HepG2 (cell line): ENCODE data around the gene ADGRL3. TPM values are rescaled to one million over a fixed set of nuclear protein-coding genes. Genes with fewer than 3 reads are reported as not detected.

Source experiments
- ATAC-seq: fragments of 200-7000 bp; cut with Tn5 transposase; 3 replicates; pipeline ENCODE4 v1.9.1; 2020; ENCODE audit warnings: mild to moderate bottlenecking, moderate library complexity
- BruUV-seq: library from RNA; stranded (reverse); fragments of 400-500 nt; replicated peaks from 2 replicates; lab custom pipeline; 2021; lab: Mats Ljungman, UMichigan
- CTCF ChIA-PET: fragments of 300-600 bp; formaldehyde crosslinking; extraction: SDS; loops from one replicate; lab custom pipeline; 2021; ENCODE audit warnings: low total read pairs, inconsistent platforms, low intra/inter-chr PET ratio; lab: Yijun Ruan, JAX
- POLR2A ChIA-PET: fragments of 350-600 bp; sonication (Branson Sonifier 250); formaldehyde crosslinking; loops from one replicate; lab custom pipeline; 2020; ENCODE audit warnings: antibody characterized with exemption, inconsistent platforms; lab: Yijun Ruan, JAX
- DNase-seq: peaks from one replicate; pipeline ENCODE4 v3.0.0-alpha.2; 2015; ENCODE audit warnings: low spot score
- FAIRE-seq: peaks from 3 replicates; lab custom pipeline; 2011; peaks lifted over from hg19 to GRCh38; lab: Jason Lieb, UNC
- H2AFZ ChIP-seq: one replicate; pipeline ENCODE4 v1.6.1; 2011; ENCODE audit warnings: low read length, inconsistent platforms
- H3K27ac ChIP-seq: fragments of 300-600 bp; 3 replicates; pipeline ENCODE4 v1.8.0; 2011; ENCODE audit warnings: mixed run types, mild to moderate bottlenecking, mixed read lengths, low read length, inconsistent platforms; ENCODE audit not compliant: insufficient read depth; ENCODE audit errors: extremely low read length
- H3K27me3 ChIP-seq, 2 experiments: fragments of 200-600 bp in 1 of 2; 2 replicates in 1 of 2; 3 replicates in 1 of 2; pipeline versions ENCODE4 v1.6.0 to v1.8.0; 2011; ENCODE audit warnings: low read length in 2 of 2, mild to moderate bottlenecking in 2 of 2, moderate library complexity in 2 of 2, inconsistent platforms in 1 of 2; ENCODE audit not compliant: insufficient read depth in 2 of 2, control insufficient read depth in 1 of 2
- H3K36me3 ChIP-seq, 2 experiments: fragments of 200-600 bp in 1 of 2; replicated peaks in 1 of 2; 2 replicates in 1 of 2; 3 replicates in 1 of 2; pipeline versions ENCODE4 v1.5.1 to v1.8.0; 2011; ENCODE audit warnings: low read length in 2 of 2, inconsistent platforms in 1 of 2; ENCODE audit not compliant: insufficient read depth in 2 of 2, control insufficient read depth in 1 of 2
- H3K4me1 ChIP-seq: 2 replicates; pipeline ENCODE4 v1.5.1; 2012; ENCODE audit warnings: low read length, inconsistent platforms; ENCODE audit not compliant: insufficient read depth
- H3K4me2 ChIP-seq: 2 replicates; pipeline ENCODE4 v1.6.0; 2011; ENCODE audit warnings: low read depth, low read length, inconsistent platforms
- H3K4me3 ChIP-seq, 3 experiments: fragments of 200-600 bp in 1 of 3; sonication (generic), shearing (Covaris generic) in 1 of 3; replicated peaks in 1 of 3; 2 replicates each; pipeline ENCODE4 v1.5.1; 2011 to 2016; ENCODE audit warnings: low read length in 3 of 3, inconsistent platforms in 2 of 3, low read depth in 2 of 3, mild to moderate bottlenecking in 2 of 3, control low read depth in 1 of 3, mixed read lengths in 1 of 3; ENCODE audit not compliant: insufficient read depth in 1 of 3
- H3K79me2 ChIP-seq: one replicate; pipeline ENCODE4 v1.6.1; 2011; ENCODE audit warnings: low read length, inconsistent platforms; ENCODE audit not compliant: insufficient read depth
- H3K9ac ChIP-seq: 2 replicates; pipeline ENCODE4 v1.6.0; 2011; ENCODE audit warnings: mild to moderate bottlenecking, low read depth, low read length, inconsistent platforms; ENCODE audit not compliant: insufficient read depth
- H3K9me3 ChIP-seq: 2 replicates; pipeline ENCODE4 v1.5.1; 2012; ENCODE audit warnings: mild to moderate bottlenecking, low read length
- H4K20me1 ChIP-seq: 2 replicates; pipeline ENCODE4 v1.6.0; 2011; ENCODE audit warnings: inconsistent platforms, mild to moderate bottlenecking, low read length, moderate library complexity; ENCODE audit not compliant: insufficient read depth
- AFF4 ChIP-seq: sonication (generic); formaldehyde crosslinking; IDR thresholded peaks from 2 replicates; pipeline ENCODE4 v1.4.0; 2020; ENCODE audit warnings: missing genetic modification reagents
- DDIT3 ChIP-seq: sonication (generic); formaldehyde crosslinking; IDR thresholded peaks from 2 replicates; pipeline ENCODE4 v1.4.0; 2020; ENCODE audit warnings: mild to moderate bottlenecking, missing genetic modification reagents
- FOXA1 ChIP-seq, 2 experiments: fragments of 450-650 bp in 1 of 2; sonication (generic) in 1 of 2; formaldehyde crosslinking in 1 of 2; IDR thresholded peaks; 2 replicates each; pipeline versions ENCODE4 v1.4.0 to v1.6.1; 2016 to 2020; ENCODE audit warnings: missing genetic modification reagents in 1 of 2
- HBP1 ChIP-seq: IDR thresholded peaks from 2 replicates; pipeline ENCODE4 v1.6.1; 2016; ENCODE audit warnings: low read depth, control low read depth
- HOXA3 ChIP-seq: sonication (generic); formaldehyde crosslinking; IDR thresholded peaks from 2 replicates; pipeline ENCODE4 v1.5.0; 2020; ENCODE audit warnings: missing genetic modification reagents
- MYPOP ChIP-seq: sonication (generic); formaldehyde crosslinking; IDR thresholded peaks from 2 replicates; pipeline ENCODE4 v1.8.1; 2023; ENCODE audit warnings: mild to moderate bottlenecking, moderate library complexity, missing genetic modification reagents
- PRDM10 ChIP-seq: sonication (generic); formaldehyde crosslinking; IDR thresholded peaks from 2 replicates; pipeline ENCODE4 v1.4.0; 2020; ENCODE audit warnings: low read depth, missing genetic modification reagents
- RELA ChIP-seq: sonication (generic); formaldehyde crosslinking; IDR thresholded peaks from 2 replicates; pipeline ENCODE4 v1.4.0; 2020; ENCODE audit warnings: missing genetic modification reagents
- RNF2 ChIP-seq: fragments of 450-650 bp; conservative IDR thresholded peaks from 2 replicates; pipeline ENCODE4 v1.6.1; 2016; ENCODE audit warnings: low read depth
- ZMAT3 ChIP-seq: sonication (generic); formaldehyde crosslinking; conservative IDR thresholded peaks from 2 replicates; pipeline ENCODE4 v1.7.0; 2021; ENCODE audit warnings: missing genetic modification reagents
- ZNF543 ChIP-seq: sonication (generic); formaldehyde crosslinking; IDR thresholded peaks from 2 replicates; pipeline ENCODE4 v1.4.0; 2020; ENCODE audit warnings: mild to moderate bottlenecking, missing genetic modification reagents
- ZSCAN21 ChIP-seq: sonication (generic); formaldehyde crosslinking; IDR thresholded peaks from 2 replicates; pipeline ENCODE4 v1.8.0; 2022; ENCODE audit warnings: mild to moderate bottlenecking, missing genetic modification reagents, moderate library complexity, borderline replicate concordance
- WGBS: methylation state at CpG from one replicate; pipeline ENCODE4 v1.1.6; 2017; ENCODE audit warnings: low lambda C conversion rate; 5-methylcytosine and 5-hydroxymethylcytosine counted together
- in situ Hi-C: cut with HindIII; loops from 2 replicates; pipeline ENCODE4 v1.10.0; 2017; ENCODE audit warnings: low pct_unique_long_range_greater_than_20kb; ENCODE audit not compliant: extremely low pct_ligation_motif_present
- intact Hi-C: fragments of 100-400 bp; cut with micrococcal nuclease; formaldehyde crosslinking; loops from one replicate; pipeline ENCODE4 v1.10.0; 2022; ENCODE audit not compliant: unreplicated experiment
- polyA plus RNA-seq, 8 experiments: library from polyadenylated mRNA; depleted of rRNA in 3 of 8; stranded (reverse) in 7 of 8; unstranded in 1 of 8; fragments of >200 nt; fragmentation: Illumina TruSeq in 4 of 8; extraction: Trizol in 4 of 8; gene quantifications; 2 replicates each; pipeline versions ENCODE4 v1.2.1 to v1.2.3, GENCODE V29; 2011 to 2016; ENCODE audit warnings: low read depth in 4 of 8, missing spikeins in 1 of 8, mixed read lengths in 1 of 8; ENCODE audit not compliant: insufficient read depth in 1 of 8
- total RNA-seq, 5 experiments: library from RNA; depleted of rRNA; stranded (reverse); fragments of >200 nt; fragmentation: Illumina TruSeq; extraction: Trizol; gene quantifications; 2 replicates each; pipeline ENCODE4 v1.2.3, GENCODE V29; 2016; ENCODE audit warnings: low read depth in 1 of 5

ADGRL3 gene
- total and polyA plus RNA-seq, 2 of the 13 experiments (the other 11 are each of a cell fraction or from before 2014, with no cell fraction given), result 0.04 to 0.05 TPM

GRCh38 chr4:61959087-61959486, 759.0 kb downstream of the ADGRL3 start:
- H2AFZ ChIP-seq, result no peak overlapping the region
- no peak overlapping the region for H3K4me3 ChIP-seq
- 5% methylated on average over 1 of the region's 1 CpG for WGBS
- no peak for DNase-seq
- no peaks in the 10 kb centered on the region for H3K4me1 ChIP-seq
- H4K20me1 ChIP-seq, result no peaks in the 10 kb centered on the region
- no peaks in the 10 kb centered on the region for H3K36me3 ChIP-seq
- BruUV-seq, result no TSS peak
- no peaks in the 10 kb centered on the region for H3K9me3 ChIP-seq
- intact Hi-C loops (no loop called here), in situ Hi-C loops (no loop called here)
- ATAC-seq, result no peak
- ChIA-PET POLR2A (no interaction called here), CTCF (no interaction called here)
- no peaks in the 10 kb centered on the region for H3K79me2 ChIP-seq
- no peaks in the 10 kb centered on the region for H3K27me3 ChIP-seq
- no peak overlapping the region for H3K9ac ChIP-seq
- no peak overlapping the region for H3K27ac ChIP-seq
- no peak for FAIRE-seq
- no peak overlapping the region for H3K4me2 ChIP-seq
- no peak for TF ChIP-seq MYPOP (CRISPR knock-in tag)
- TF ChIP-seq ZNF543 (CRISPR knock-in tag), result no peak
- no peak for TF ChIP-seq RELA (CRISPR knock-in tag)
- no peak for TF ChIP-seq FOXA1 (IDR thresholded peaks at IDR 0.05)
- no peak for TF ChIP-seq FOXA1 (CRISPR knock-in tag; IDR thresholded peaks at IDR 0.05)
- no peak for TF ChIP-seq AFF4 (CRISPR knock-in tag)
- no peak for TF ChIP-seq DDIT3 (CRISPR knock-in tag)
- no peak for TF ChIP-seq RNF2
- TF ChIP-seq ZSCAN21, result no peak
- no peak for TF ChIP-seq HBP1 (CRISPR knock-in tag)
- no peak for TF ChIP-seq ZMAT3
- no peak for TF ChIP-seq HOXA3 (CRISPR knock-in tag)
- no peak for TF ChIP-seq PRDM10 (CRISPR knock-in tag)
